Gastrocnemius medialis (tissue), 4 donors: Measurements from ENCODE around the gene HSPB6. TPM values are rescaled to one million over a fixed set of nuclear protein-coding genes. Genes with fewer than 3 reads are reported as not detected.

Experiments used
- ATAC-seq, 2 donors: fragments of 150-250 bp; one replicate each; pipeline ENCODE4 v1.9.1; 2016
- DNase-seq, 2 donors: peaks; one replicate each; pipeline ENCODE4 v3.0.0-alpha.2; 2019
- H3K27ac ChIP-seq, 4 donors: fragments of 200-600 bp; sonication (generic); 1 replicate in 1 of 4; 2 replicates in 3 of 4; pipeline ENCODE4 v1.5.1; 2016 to 2018; ENCODE audit warnings: mild to moderate bottlenecking in 2 of 4, moderate library complexity in 1 of 4
- H3K27me3 ChIP-seq, 3 donors: fragments of 200-600 bp; sonication (generic) in 2 of 3; 1 replicate in 1 of 3; 2 replicates in 2 of 3; pipeline versions ENCODE4 v1.5.1 to v1.6.0; 2016 to 2019; ENCODE audit warnings: mild to moderate bottlenecking in 1 of 3, moderate library complexity in 1 of 3
- H3K36me3 ChIP-seq, 2 donors: fragments of 200-600 bp; sonication (generic) in 1 of 2; one replicate each; pipeline ENCODE4 v1.5.1; 2017 to 2018
- H3K4me1 ChIP-seq, 2 donors: fragments of 200-600 bp; sonication (generic) in 1 of 2; one replicate each; pipeline ENCODE4 v1.5.1; 2016 to 2017; ENCODE audit warnings: mild to moderate bottlenecking in 2 of 2
- H3K4me3 ChIP-seq, 4 donors: fragments of 200-600 bp; sonication (generic) in 3 of 4; 1 replicate in 1 of 4; 2 replicates in 3 of 4; pipeline ENCODE4 v1.5.1; 2016 to 2019; ENCODE audit warnings: mild to moderate bottlenecking in 2 of 4
- H3K9me3 ChIP-seq, 3 donors: fragments of 200-600 bp; sonication (generic) in 2 of 3; 1 replicate in 1 of 3; 2 replicates in 2 of 3; pipeline ENCODE4 v1.5.1; 2016 to 2019
- POLR2A ChIP-seq, 2 donors: fragments of 450-650 bp; IDR thresholded peaks; one replicate each; pipeline ENCODE4 v1.6.1; 2017; ENCODE audit warnings: antibody characterized with exemption in 2 of 2, mild to moderate bottlenecking in 2 of 2, moderate library complexity in 2 of 2
- in situ Hi-C, 4 donors: fragments of 200-750 bp; cut with MboI; loops; one replicate each; pipeline versions ENCODE4 v1.15.0 to v1.8.0; 2017; ENCODE audit warnings: low sequenced_read_pairs in 4 of 4
- intact Hi-C: fragments of 100-400 bp; cut with DNase I; formaldehyde crosslinking; loops from one replicate; pipeline ENCODE4 v1.15.1; 2023; ENCODE audit warnings: low total_unique reads
- total RNA-seq, 4 donors: library from RNA; depleted of rRNA; stranded (reverse); fragments of >200 nt; gene quantifications; one replicate each; pipeline versions ENCODE4 v1.1.0 to v1.2.3, GENCODE V29; 2016
- TF ChIP-seq, protein P1 (sequence below), 5 experiments: fragments of 450-650 bp in 3 of 5; fragments of 200-600 bp in 2 of 5; sonication (generic) in 2 of 5; IDR thresholded peaks in 4 of 5; conservative IDR thresholded peaks in 1 of 5; 1 replicate in 4 of 5; 2 replicates in 1 of 5; pipeline ENCODE4 v1.5.1; 2016 to 2019; ENCODE audit warnings: antibody characterized with exemption in 5 of 5, mild to moderate bottlenecking in 3 of 5, moderate library complexity in 3 of 5

The HSPB6 gene
- total RNA-seq, 4 donors from 2014 or later = 79.8 to 241 (median 139) TPM

DNA sequence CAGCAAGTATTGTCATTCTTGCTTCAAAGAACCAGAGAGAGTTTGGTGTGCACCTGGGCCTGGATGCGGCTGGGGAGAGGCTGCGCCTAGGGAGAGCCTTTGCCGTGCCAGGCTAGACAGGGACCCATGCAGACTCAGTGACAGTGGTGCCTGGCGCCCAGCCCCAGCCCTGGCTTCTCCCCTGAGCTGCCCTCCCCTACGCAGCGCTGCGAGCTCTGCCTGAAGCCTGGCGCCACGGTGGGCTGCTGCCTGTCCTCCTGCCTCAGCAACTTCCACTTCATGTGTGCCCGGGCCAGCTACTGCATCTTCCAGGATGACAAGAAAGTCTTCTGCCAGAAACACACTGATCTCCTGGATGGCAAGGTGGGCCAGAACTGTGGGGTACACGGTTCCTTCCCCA is 27.1 kb downstream of the HSPB6 start:
- Histone ChIP-seq H3K9me3 (no peaks in the 10 kb centered on the region), H3K4me1 (no peaks in the 10 kb centered on the region), H3K36me3 (peaks cover 4 to 96% of the 10 kb centered on the region in 2 donors), H3K4me3 (no peak overlapping the region), H3K27ac (no peak overlapping the region), H3K27me3 (no peaks in the 10 kb centered on the region)
- intact Hi-C loops = no loop called here
- in situ Hi-C loops = no loop called here
- TF ChIP-seq POLR2A (IDR thresholded peaks at IDR 0.05) = no peak
- TF ChIP-seq, protein P1, sequence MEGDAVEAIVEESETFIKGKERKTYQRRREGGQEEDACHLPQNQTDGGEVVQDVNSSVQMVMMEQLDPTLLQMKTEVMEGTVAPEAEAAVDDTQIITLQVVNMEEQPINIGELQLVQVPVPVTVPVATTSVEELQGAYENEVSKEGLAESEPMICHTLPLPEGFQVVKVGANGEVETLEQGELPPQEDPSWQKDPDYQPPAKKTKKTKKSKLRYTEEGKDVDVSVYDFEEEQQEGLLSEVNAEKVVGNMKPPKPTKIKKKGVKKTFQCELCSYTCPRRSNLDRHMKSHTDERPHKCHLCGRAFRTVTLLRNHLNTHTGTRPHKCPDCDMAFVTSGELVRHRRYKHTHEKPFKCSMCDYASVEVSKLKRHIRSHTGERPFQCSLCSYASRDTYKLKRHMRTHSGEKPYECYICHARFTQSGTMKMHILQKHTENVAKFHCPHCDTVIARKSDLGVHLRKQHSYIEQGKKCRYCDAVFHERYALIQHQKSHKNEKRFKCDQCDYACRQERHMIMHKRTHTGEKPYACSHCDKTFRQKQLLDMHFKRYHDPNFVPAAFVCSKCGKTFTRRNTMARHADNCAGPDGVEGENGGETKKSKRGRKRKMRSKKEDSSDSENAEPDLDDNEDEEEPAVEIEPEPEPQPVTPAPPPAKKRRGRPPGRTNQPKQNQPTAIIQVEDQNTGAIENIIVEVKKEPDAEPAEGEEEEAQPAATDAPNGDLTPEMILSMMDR (IDR thresholded peaks at IDR 0.05 in 4 of 5, conservative IDR thresholded peaks at IDR 0.05 in 1 of 5) = no peak
- DNase-seq (no peak), ATAC-seq (no peak)

DNA sequence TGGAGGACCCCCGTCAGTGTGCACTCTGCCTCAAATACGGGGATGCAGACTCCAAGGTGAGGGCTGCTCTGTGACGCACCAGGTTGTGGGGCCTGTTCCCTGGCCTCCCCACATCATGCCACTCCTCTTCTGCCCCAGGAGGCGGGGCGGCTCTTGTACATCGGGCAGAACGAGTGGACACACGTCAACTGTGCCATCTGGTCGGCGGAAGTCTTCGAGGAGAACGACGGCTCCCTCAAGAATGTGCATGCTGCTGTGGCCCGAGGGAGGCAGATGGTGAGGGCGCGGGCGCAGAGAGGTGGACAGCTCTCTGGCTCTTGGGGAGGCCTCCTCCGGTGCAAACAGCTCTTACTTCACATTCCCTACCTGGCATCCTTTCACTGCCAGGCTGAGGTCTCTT is 27.8 kb downstream of the HSPB6 start:
- in situ Hi-C loops = no loop called here
- DNase-seq (no peak), ATAC-seq (no peak)

DNA sequence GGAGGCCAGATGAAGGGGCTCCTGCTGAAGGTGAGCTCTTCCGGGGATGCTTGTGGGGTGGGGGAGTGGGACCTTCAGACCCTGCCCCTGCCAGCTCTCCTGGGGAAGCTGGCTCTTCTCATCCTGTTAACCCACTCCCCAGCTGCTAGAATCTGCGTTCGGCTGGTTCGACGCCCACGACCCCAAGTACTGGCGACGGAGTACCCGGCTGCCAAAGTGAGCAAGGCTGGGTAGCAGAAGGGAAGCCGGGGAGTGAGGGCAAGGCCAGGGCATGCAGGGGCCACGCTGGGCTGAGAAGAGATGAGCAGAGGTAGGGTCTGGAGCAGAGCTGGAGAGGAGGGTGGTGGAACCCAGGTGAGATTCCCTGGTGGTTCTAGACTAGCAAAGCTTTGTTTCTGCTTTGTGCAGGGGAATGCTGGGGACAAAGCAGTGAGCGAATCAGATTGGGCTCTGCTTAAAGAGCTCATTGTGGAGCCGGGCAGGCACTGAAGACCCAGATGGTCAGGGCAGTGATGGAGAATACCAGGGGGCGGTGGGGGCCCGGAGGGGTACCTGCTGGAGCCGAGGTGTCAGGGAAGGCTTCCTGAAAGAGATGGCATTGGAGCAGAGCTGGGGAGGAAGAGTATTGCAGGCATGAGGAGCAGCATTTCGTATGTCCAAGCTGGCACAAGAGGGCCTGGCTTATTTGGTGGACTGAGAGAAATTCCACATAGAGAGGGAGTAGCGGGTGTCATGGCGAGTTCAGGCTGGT is 28.7 kb downstream of the HSPB6 start:
- DNase-seq = no peak
- Histone ChIP-seq H3K9me3 (no peaks in the 10 kb centered on the region), H3K4me1 (no peaks in the 10 kb centered on the region), H3K36me3 (peaks cover 9 to 98% of the 10 kb centered on the region in 2 donors), H3K4me3 (no peak overlapping the region), H3K27me3 (no peaks in the 10 kb centered on the region), H3K27ac (no peak overlapping the region)
- intact Hi-C loops = no loop called here
- TF ChIP-seq, protein P1 (IDR thresholded peaks at IDR 0.05 in 4 of 5, conservative IDR thresholded peaks at IDR 0.05 in 1 of 5) = no peak
- no peak for TF ChIP-seq POLR2A (IDR thresholded peaks at IDR 0.05)
- in situ Hi-C loops = no loop called here
- ATAC-seq = no peak

More for the DNA sequence above, 27.8 kb downstream of the HSPB6 start:
- TF ChIP-seq, protein P1 (IDR thresholded peaks at IDR 0.05 in 4 of 5, conservative IDR thresholded peaks at IDR 0.05 in 1 of 5) = no peak
- peaks cover 4 to 96% of the 10 kb centered on the region in 2 donors for H3K36me3 ChIP-seq
- intact Hi-C loops = no loop called here
- no peaks in the 10 kb centered on the region for H3K27me3 ChIP-seq
- no peaks in the 10 kb centered on the region for H3K9me3 ChIP-seq
- no peak overlapping the region for H3K4me3 ChIP-seq
- no peaks in the 10 kb centered on the region for H3K4me1 ChIP-seq
- no peak overlapping the region for H3K27ac ChIP-seq

DNA sequence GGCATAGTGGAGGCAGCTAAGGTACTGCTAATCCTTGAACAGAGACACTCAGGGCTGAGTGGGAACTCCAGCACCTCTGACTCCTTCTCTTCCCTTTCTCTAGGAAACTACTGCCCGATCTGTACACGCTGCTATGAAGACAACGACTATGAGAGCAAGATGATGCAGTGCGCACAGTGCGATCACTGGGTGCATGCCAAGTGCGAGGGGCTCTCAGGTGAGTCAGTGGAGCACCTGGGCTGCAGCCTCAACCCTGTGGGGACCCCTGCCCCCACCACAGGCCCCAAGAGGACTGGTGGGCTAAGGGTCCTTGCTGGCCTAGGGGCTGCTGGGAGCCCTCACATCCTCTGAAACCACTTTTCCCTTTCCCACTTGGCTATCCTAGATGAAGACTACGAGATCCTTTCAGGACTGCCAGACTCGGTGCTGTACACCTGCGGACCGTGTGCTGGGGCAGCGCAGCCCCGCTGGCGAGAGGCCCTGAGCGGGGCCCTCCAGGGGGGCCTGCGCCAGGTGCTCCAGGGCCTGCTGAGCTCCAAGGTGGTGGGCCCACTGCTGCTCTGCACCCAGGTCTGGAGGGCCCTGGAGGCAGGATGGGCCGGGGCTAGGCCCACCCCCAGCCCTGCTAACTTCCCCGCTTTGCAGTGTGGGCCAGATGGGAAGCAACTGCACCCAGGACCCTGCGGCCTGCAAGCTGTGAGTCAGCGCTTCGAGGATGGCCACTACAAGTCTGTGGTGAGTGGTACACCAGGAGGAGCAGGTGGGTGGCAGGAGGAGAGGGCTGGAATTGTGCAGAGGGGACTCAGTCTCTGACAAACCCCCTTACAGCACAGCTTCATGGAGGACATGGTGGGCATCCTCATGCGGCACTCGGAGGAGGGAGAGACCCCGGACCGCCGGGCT is 29.5 kb downstream of the HSPB6 start:
- H3K9me3 ChIP-seq = no peaks in the 10 kb centered on the region
- no peak overlapping the region for H3K27ac ChIP-seq
- TF ChIP-seq, protein P1 (IDR thresholded peaks at IDR 0.05 in 4 of 5, conservative IDR thresholded peaks at IDR 0.05 in 1 of 5) = no peak
- TF ChIP-seq POLR2A (IDR thresholded peaks at IDR 0.05) = no peak
- DNase-seq = no peak
- H3K4me1 ChIP-seq = no peaks in the 10 kb centered on the region
- no peak overlapping the region for H3K4me3 ChIP-seq
- ATAC-seq = no peak
- in situ Hi-C loops (no loop called here), intact Hi-C loops (no loop called here)
- H3K36me3 ChIP-seq = peaks cover 10 to 99% of the 10 kb centered on the region in 2 donors
- no peaks in the 10 kb centered on the region for H3K27me3 ChIP-seq
